GM04504 (cell line): ENCODE measurements around the gene ADSS2.
"Not testable (repeated sequence)": the region's sequence is repeated elsewhere in the genome, so short reads cannot be mapped to it uniquely, and the experiment has no call there.

Source experiments
- DNase-seq: peaks from one replicate; pipeline ENCODE4 v3.0.0-alpha.2; 2012; ENCODE audit warnings: low read depth

Gene ADSS2

DNA sequence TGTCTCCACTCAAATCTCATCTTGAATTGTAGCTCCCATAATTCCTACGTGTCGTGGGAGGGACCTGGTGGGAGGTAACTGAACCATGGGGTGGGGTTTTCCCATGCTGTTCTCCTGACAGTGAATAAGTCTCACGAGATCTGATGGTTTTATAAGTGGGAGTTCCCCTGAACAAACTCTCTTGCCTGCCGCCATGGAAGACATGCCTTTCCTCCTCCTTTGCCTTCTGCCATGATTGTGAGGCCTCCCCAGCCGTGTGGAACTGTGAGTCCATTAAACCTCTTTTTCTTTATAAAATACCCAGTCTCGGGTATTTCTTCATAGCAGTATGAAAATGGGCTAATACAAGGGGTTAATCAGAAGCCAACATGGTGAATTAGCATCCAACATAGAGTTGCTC is 86.4 kb downstream of the ADSS2 start:
- not testable (repeated sequence) for DNase-seq

DNA sequence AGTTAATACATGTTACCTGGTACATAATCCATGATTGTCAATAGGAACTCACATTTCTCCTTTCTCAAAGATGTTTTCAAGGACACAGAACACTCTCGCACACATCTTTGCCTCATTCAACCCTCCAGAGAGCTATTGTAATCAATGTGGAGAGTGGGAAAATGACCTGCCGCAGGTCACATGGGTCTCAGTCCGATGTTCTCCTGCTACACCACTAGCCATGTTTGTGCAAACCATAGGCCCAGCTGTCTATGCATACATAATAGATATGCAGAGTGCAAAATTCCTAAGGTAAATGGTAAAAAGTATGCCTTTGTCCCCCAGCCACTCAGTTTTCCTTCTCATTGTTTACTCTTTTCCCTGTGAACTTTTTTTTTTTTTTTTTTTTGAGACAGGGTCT is 89.2 kb downstream of the ADSS2 start:
- no peak for DNase-seq

DNA sequence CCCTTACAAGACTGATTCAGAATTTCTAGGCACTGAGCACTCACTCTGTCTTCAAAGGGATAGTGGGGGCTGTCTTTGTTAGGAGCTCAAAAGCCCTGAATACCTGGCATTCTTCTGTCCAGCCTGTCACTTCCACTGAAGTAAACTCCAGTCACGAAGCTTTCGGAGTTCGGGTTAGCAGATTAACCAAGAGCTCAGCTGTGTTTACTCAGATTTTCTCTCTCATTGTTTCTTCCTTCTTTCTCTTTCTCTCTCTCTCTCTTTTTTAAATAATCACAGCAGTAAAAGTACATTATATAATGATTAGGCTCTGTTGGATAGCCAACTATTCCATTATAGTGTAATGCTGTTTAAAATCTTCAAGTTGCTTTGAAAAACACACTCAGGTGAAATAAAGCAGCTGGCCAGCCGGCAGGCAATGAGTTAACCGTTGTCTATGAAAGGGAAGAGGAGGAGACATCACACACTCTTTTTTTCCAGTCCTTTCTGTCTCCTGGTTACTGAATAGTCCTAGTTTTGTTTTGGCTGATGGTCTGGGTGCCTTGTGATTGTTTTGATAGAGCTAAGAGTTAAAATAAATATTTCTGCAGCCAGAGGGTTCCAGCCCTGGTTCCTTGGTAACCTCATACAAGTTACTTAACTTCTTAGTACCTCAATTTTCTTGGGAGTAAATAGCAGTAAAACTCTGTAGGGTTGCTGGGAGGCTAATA is 89.8 kb downstream of the ADSS2 start:
- DNase-seq = no peak
